Stromal cell of bone marrow (primary cell): ENCODE data around the gene MAP2K1.
A peak's percentile ranks its signal among the peaks of the same experiment; 100 is the strongest.

ENCODE experiments used
- DNase-seq: peaks from one replicate; pipeline ENCODE4 v3.0.0-alpha.2; 2012; ENCODE audit warnings: low read depth

Gene MAP2K1

DNA sequence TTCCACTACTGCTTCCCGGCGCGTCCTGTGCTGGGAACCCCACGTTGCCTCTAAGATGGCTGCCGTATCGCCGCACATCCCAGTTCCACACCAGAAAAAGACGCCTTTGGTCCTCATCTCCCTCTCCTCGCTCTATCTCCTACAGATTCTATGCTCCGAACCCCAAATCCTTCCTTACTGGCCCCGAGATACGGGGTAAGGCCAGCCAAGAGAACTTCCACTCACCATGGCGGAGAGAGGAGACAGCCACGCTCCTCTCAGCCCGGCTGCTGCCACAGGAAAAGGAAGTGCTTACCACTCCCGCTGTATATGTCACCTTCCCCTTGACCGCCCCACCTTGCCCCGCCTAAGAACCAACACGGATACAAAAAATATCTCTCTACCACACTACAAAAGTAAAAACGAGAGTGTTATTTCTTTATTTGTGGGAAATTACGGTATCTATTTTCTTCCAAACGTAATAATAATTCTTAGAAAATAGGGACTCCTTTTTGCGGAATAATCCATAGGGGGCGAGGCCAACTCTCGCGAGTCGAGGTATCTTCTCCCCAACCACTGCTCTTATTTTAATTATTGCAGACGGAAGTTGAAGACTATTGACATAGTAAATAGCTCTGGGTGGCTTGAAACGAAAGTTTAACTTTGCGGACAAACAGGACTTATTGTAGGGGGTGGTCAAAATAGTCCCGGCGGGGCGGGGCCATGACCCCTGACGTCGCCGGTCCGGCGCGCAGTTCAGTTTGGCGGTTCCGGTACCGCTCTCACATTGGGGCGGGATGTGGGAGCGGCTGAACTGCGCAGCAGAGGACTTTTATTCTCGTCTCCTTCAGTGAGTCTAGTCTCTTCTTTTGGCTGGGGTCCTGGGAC lies 118.1 kb downstream of the MAP2K1 start, which contains the start of the genes RPL4 and ZWILCH:
RPL4 (minus strand) TSS at position 293 of the 867 bp plus-strand sequence; CDS start at position 228, 65 bp downstream.
ZWILCH (plus strand) TSS at position 764 of the 867 bp plus-strand sequence; CDS start at position 777, 13 bp downstream.
- DNase-seq, result peak; percentile 74

- no peak for DNase-seq
Observed at GRCh38 chr15:66505430-66505811, 118.7 kb downstream of the MAP2K1 start.

DNA sequence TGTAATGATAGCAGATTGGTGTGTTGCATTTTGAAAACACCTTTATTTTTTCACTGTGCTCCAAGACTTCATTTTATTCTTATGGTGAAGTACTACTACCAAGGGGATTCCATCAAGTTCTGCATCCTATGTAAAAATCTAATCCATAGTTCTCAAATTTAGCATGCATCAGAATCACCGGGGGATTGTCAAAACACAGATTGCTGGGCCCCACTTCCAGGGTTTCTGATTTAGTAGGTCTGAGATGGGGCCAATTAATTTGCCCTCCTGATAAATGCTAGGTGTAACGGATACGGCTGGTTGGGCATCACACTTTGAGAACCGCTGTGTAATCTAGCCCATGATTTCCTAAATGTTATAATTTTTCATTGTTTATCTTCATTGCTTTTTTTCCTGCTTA lies 119.1 kb downstream of the MAP2K1 start:
- DNase-seq, result no peak

- DNase-seq, result no peak
Observed at GRCh38 chr15:66508293-66508883, 121.7 kb downstream of the MAP2K1 start.

DNA sequence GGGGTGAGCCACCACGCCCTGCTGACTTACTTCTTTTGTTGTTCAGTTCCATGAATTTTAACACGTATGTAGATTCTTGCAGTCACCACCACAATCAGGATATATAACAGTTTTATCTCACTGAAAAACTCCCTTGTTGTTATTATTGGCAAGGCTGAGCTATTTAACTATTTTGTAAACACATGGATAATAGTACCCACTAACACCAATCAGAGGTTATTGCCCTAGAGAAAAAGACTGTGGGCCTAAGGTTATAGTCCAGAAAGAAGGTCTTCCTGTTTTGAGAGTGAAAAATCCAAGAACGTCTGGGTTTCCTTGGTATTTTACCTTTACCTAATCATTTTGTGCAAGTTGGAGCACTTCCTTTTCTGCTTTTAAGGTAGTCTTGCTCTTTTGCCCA lies 127.9 kb downstream of the MAP2K1 start:
- no peak for DNase-seq

GRCh38 chr15:66515901-66516322 lies 129.2 kb downstream of the MAP2K1 start:
- DNase-seq, result no peak

GRCh38 chr15:66523926-66524325 lies 137.2 kb downstream of the MAP2K1 start:
- DNase-seq, result no peak

- no peak for DNase-seq
Observed at GRCh38 chr15:66524838-66525237, 138.1 kb downstream of the MAP2K1 start.

DNA sequence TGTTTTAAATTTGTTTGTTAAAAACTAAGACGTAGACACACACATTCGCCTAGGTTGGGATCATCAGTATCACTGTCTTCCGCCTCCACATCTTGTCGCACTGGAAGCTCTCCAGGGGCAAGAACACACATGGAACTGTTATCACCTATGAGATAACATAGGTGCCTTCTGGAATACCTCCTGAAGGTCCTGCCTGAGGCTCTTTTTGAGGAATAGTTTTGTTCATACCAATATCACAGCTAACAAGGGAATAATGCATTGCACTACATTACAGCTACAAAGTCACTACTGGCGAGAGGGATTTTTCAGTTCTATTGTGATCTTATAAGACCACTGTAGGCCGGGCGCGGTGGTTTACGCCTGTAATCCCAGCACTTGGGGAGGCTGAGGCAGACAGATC lies 148.3 kb downstream of the MAP2K1 start:
- DNase-seq, result no peak
